Subcutaneous abdominal adipose tissue (tissue), 5 donors: ENCODE measurements around the gene TEX55.
"Not testable (repeated sequence)": the region's sequence is repeated elsewhere in the genome, so short reads cannot be mapped to it uniquely, and the experiment has no call there.

Source experiments
- H3K27ac ChIP-seq: one replicate; pipeline ENCODE4 v1.7.0; 2013; ENCODE audit warnings: low read depth, mild to moderate bottlenecking, inconsistent platforms, low read length, moderate library complexity
- H3K27me3 ChIP-seq, 5 donors: one replicate each; pipeline ENCODE4 v1.7.0; 2013; ENCODE audit warnings: low read length in 5 of 5, inconsistent platforms in 1 of 5; ENCODE audit not compliant: control insufficient read depth in 5 of 5, insufficient read depth in 4 of 5
- H3K36me3 ChIP-seq, 5 donors: one replicate each; pipeline ENCODE4 v1.7.0; 2013; ENCODE audit warnings: low read length in 5 of 5; ENCODE audit not compliant: control insufficient read depth in 5 of 5, insufficient read depth in 5 of 5
- H3K4me1 ChIP-seq, 5 donors: one replicate each; pipeline ENCODE4 v1.7.0; 2013; ENCODE audit warnings: low read length in 5 of 5, mild to moderate bottlenecking in 3 of 5, moderate library complexity in 1 of 5; ENCODE audit not compliant: control insufficient read depth in 5 of 5, insufficient read depth in 5 of 5
- H3K4me3 ChIP-seq, 5 donors: one replicate each; pipeline ENCODE4 v1.7.0; 2013; ENCODE audit warnings: low read length in 5 of 5, low read depth in 1 of 5
- H3K9ac ChIP-seq, 5 donors: one replicate each; pipeline ENCODE4 v1.7.0; 2013; ENCODE audit warnings: low read length in 5 of 5, mild to moderate bottlenecking in 4 of 5, moderate library complexity in 3 of 5
- H3K9me3 ChIP-seq, 5 donors: one replicate each; pipeline ENCODE4 v1.7.0; 2013; ENCODE audit warnings: low read length in 5 of 5; ENCODE audit not compliant: control insufficient read depth in 5 of 5
- donor health status: healthy.
- donor health status: healthy.
- donor health status: healthy.
- donor health status: healthy.
- donor health status: healthy.

The TEX55 gene

GRCh38 chr3:119145500-119146167 is at the start of gene TEX55:
TEX55 (plus strand) TSS chr3:119146165; CDS start chr3:119146190, 25 bp downstream.
- no peaks in the 10 kb centered on the region for H3K9me3 ChIP-seq
- no peaks in the 10 kb centered on the region for H3K36me3 ChIP-seq
- H3K27me3 ChIP-seq = no peaks in the 10 kb centered on the region
- H3K9ac ChIP-seq = no peak within 1 kb of the TSS
- H3K4me1 ChIP-seq = no peaks in the 10 kb centered on the region
- H3K4me3 ChIP-seq = no peak within 1 kb of the TSS
- no peak within 1 kb of the TSS for H3K27ac ChIP-seq

- Histone ChIP-seq H3K27ac (no peak overlapping the region), H3K4me1 (no peaks in the 10 kb centered on the region), H3K4me3 (no peak overlapping the region), H3K9ac (no peak overlapping the region), H3K9me3 (no peaks in the 10 kb centered on the region), H3K36me3 (no peaks in the 10 kb centered on the region), H3K27me3 (no peaks in the 10 kb centered on the region)
Observed at GRCh38 chr3:119098003-119098402, 48.0 kb upstream of the TEX55 start.

- Histone ChIP-seq H3K4me3 (no peak overlapping the region), H3K27me3 (no peaks in the 10 kb centered on the region), H3K9me3 (no peaks in the 10 kb centered on the region), H3K9ac (no peak overlapping the region), H3K4me1 (no peaks in the 10 kb centered on the region), H3K36me3 (no peaks in the 10 kb centered on the region), H3K27ac (no peak overlapping the region)
Observed at GRCh38 chr3:119098619-119099222, 47.2 kb upstream of the TEX55 start.

- Histone ChIP-seq H3K36me3 (no peaks in the 10 kb centered on the region), H3K4me3 (no peak overlapping the region), H3K9ac (no peak overlapping the region), H3K27me3 (no peaks in the 10 kb centered on the region), H3K4me1 (no peaks in the 10 kb centered on the region), H3K27ac (no peak overlapping the region), H3K9me3 (no peaks in the 10 kb centered on the region)
Observed at GRCh38 chr3:119099785-119100184, 46.2 kb upstream of the TEX55 start.

DNA sequence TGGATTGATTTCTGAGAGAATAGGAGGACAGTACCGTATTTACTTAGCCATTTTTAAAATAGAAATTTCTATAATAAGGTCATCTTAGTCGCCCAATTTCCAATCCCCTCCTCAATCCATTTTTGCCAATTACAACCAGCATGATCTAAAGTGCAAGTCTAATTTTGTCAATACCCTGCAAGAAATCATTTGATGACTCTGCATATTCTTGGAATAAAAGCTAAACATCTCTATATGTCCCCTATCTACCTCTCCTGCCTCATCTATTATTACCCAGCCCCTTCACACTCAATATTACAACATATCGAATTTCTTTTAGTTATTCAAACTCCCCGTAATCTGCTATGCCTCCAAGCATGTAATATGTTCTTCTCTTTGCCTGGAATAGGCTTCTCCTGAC is 41.9 kb upstream of the TEX55 start:
- no peak overlapping the region for H3K9ac ChIP-seq
- no peak overlapping the region for H3K27ac ChIP-seq

DNA sequence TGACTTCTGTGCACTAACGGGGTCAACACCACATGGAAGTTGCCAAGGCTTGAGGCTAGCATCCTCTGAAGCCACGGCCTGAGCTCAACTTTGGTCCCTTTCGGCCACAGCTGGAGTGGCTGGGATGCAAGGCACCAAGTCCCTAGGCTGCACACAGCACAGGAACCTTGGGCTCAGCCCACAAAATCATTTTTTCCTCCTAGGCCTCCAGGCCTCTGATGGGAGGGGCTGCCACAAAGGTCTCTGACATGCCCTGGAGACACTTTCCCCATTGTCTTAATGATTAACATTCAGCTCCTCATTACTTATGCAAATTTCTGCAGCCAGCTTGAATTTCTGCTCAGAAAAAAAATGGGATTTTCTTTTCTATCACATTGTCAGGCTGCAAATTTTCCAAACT is 27.6 kb upstream of the TEX55 start:
- H3K9me3 ChIP-seq, H3K27ac ChIP-seq, H3K4me1 ChIP-seq, H3K9ac ChIP-seq, H3K4me3 ChIP-seq, H3K36me3 ChIP-seq, H3K27me3 ChIP-seq: not testable (repeated sequence)

More for the DNA sequence above, 41.9 kb upstream of the TEX55 start:
- Histone ChIP-seq H3K27me3 (no peaks in the 10 kb centered on the region), H3K36me3 (no peaks in the 10 kb centered on the region), H3K4me3 (no peak overlapping the region), H3K9me3 (no peaks in the 10 kb centered on the region), H3K4me1 (no peaks in the 10 kb centered on the region)

DNA sequence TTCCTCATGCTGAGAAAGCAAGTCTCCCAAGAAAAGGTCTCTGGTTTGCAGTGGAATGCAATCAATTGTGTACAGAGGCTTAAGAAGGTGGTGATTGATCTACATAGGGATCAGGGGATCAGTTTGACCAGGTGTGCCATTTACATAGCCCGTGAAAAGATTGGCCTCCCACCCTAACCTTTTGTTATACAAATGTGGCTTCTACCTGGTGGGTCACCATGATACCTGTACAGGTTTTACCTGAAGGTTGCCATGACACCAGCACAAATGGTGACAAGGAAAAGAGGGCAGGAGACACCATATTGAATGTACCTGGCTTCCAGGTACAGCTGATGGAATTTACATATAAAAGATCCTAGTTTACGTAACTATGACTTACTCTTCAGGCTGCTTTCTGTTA is 25.5 kb upstream of the TEX55 start:
- H3K36me3 ChIP-seq = no peaks in the 10 kb centered on the region
- H3K9ac ChIP-seq = no peak overlapping the region
- no peak overlapping the region for H3K4me3 ChIP-seq
- H3K9me3 ChIP-seq = peaks cover 0 to 5% (median 0%) of the 10 kb centered on the region in 5 donors
- H3K27me3 ChIP-seq = no peaks in the 10 kb centered on the region
- no peak overlapping the region for H3K27ac ChIP-seq
- no peaks in the 10 kb centered on the region for H3K4me1 ChIP-seq

- Histone ChIP-seq H3K27ac (no peak overlapping the region), H3K4me1 (no peaks in the 10 kb centered on the region), H3K27me3 (no peaks in the 10 kb centered on the region), H3K4me3 (no peak overlapping the region), H3K36me3 (no peaks in the 10 kb centered on the region), H3K9ac (no peak overlapping the region), H3K9me3 (peaks cover 0 to 4% (median 0%) of the 10 kb centered on the region in 5 donors)
Observed at GRCh38 chr3:119122350-119122749, 23.6 kb upstream of the TEX55 start.

GRCh38 chr3:119125342-119125741 is 20.6 kb upstream of the TEX55 start:
- Histone ChIP-seq H3K4me1 (no peaks in the 10 kb centered on the region), H3K4me3 (no peak overlapping the region), H3K36me3 (no peaks in the 10 kb centered on the region), H3K9me3 (peaks cover 0 to 2% (median 0%) of the 10 kb centered on the region in 5 donors), H3K27me3 (no peaks in the 10 kb centered on the region), H3K27ac (no peak overlapping the region), H3K9ac (no peak overlapping the region)

DNA sequence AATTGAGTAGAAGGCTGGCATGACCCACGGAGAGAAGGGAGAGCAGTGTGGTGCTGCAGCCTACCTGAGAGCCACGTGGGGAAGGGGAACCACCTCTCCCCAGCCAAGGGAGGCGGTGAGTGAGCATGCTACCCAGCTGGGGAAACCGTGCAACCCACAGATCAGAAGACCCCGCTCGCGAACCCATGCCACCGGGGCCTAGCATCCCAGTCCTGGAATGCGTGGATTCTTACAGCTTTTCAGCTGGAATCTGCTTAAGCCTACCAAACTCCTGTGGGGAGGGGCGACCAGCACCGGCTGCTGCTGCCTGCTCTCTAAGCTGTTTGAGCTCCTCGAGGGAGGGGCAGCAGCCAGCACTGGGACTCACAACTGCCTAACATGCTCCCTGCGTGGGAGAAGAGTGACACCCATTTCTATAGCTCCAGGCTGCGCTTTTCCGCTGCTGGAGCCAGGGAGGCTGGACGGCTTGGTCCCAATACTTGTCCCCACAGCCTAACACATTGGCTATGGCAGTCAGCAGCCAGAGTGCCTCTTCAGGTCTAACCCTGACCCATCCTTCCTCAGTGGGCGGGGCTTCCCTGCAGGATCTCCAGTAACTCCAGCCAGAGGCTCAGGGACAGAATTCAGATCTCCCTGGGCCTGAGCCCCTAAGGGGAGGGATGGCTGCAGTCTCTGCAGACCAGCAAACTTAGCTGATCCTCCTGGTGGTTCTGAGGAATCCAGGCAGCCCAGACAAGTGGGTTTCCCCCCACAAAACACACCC is 20.0 kb upstream of the TEX55 start:
- Histone ChIP-seq H3K9me3 (peaks cover 0 to 2% (median 0%) of the 10 kb centered on the region in 5 donors), H3K4me1 (no peaks in the 10 kb centered on the region), H3K36me3 (no peaks in the 10 kb centered on the region), H3K27ac (no peak overlapping the region), H3K9ac (no peak overlapping the region), H3K27me3 (no peaks in the 10 kb centered on the region), H3K4me3 (no peak overlapping the region)
